MM.1S (cell line): ENCODE results near the gene NOMO2.
"Not testable (repeated sequence)": the region's sequence is repeated elsewhere in the genome, so short reads cannot be mapped to it uniquely, and the experiment has no call there.

Source experiments
- CTCF ChIP-seq: fragments of 300-600 bp; sonication (generic); IDR thresholded peaks from 2 replicates; pipeline ENCODE4 v1.5.1; 2016; ENCODE audit warnings: antibody characterized with exemption, low read length, mixed read lengths
- EZH2 ChIP-seq: fragments of 300-600 bp; sonication (generic); optimal IDR thresholded peaks from 2 replicates; pipeline ENCODE3; 2017; ENCODE audit warnings: low read depth, mild to moderate bottlenecking, antibody characterized with exemption, low read length, mixed read lengths

- TF ChIP-seq CTCF, EZH2: not testable (repeated sequence)
Measured at GRCh38 chr16:18382696-18383095, 179.2 kb downstream of the NOMO2 start.
